ENCODE data around the gene TMEM255B.

The TMEM255B gene

DNA sequence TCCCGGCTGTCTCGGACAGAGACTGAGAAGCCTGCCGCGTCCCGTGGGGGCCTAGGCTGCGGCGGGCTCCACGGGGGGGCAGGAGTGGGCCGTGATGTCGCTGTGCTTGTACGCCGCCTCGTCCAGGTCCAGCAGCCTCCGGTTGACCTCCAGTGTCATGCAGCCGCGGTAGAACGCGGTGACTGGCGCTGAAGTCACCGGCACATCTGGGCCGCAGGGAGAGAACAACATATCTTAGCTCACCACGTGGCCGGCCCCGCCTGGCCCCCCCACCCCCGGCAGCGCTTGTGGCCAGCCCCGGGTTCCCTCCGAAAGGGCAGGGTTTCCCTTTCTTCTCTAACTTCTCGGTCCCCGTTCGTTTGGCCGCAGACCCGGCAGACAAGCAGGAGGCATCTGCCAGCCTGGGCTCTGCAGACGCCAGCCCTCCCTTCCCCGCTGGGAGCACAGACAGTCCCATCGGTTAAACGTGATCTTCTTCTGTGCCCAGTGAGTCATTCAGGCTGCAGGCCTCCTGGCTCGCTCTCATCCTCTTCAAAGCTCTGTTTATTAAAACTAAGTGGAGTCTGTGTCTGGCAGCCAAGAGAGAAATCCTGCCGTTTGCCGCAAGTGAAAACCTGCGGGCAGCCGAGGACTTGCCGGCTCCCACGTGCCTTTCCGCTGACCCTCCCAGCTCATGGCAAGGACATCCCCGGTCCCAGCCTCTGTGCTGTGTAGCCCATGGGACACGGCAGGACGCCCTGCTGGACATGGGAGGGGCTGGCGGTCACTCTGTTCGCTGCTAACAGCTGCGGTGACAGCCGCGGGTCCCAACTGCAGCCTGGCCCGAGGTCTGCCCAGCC lies 62.0 kb downstream of the TMEM255B start:
- Histone ChIP-seq H4K20me1 (ENCODE audit: low read depth, low read length) (no peaks in the 10 kb centered on the region), H3K36me3 (ENCODE audit: low read length) (no peaks in the 10 kb centered on the region), H3K79me2 (ENCODE audit: insufficient read depth, low read length) (no peaks in the 10 kb centered on the region), H3K9me3 (ENCODE audit: insufficient read depth, low read length) (no peaks in the 10 kb centered on the region), H3K4me2 (ENCODE audit: low read depth, low read length, poor library complexity, severe bottlenecking) (no peak overlapping the region), H3F3A (ENCODE audit: insufficient read depth) (no peaks in the 10 kb centered on the region), H3K4me3 (ENCODE audit: insufficient read depth, low read length, poor library complexity, severe bottlenecking) (no peak overlapping the region), H3K27ac (ENCODE audit: low read depth, low read length) (no peak overlapping the region), H3K9me2 (replicated peaks; ENCODE audit: insufficient read depth, low read length) (no peaks in the 10 kb centered on the region), H2AFZ (ENCODE audit: low read depth, low read length, severe bottlenecking) (no peak overlapping the region), H3K27me3 (ENCODE audit: low read length) (no peaks in the 10 kb centered on the region), H3K9ac (ENCODE audit: low read length) (no peak overlapping the region)
- TF ChIP-seq, protein P1, sequence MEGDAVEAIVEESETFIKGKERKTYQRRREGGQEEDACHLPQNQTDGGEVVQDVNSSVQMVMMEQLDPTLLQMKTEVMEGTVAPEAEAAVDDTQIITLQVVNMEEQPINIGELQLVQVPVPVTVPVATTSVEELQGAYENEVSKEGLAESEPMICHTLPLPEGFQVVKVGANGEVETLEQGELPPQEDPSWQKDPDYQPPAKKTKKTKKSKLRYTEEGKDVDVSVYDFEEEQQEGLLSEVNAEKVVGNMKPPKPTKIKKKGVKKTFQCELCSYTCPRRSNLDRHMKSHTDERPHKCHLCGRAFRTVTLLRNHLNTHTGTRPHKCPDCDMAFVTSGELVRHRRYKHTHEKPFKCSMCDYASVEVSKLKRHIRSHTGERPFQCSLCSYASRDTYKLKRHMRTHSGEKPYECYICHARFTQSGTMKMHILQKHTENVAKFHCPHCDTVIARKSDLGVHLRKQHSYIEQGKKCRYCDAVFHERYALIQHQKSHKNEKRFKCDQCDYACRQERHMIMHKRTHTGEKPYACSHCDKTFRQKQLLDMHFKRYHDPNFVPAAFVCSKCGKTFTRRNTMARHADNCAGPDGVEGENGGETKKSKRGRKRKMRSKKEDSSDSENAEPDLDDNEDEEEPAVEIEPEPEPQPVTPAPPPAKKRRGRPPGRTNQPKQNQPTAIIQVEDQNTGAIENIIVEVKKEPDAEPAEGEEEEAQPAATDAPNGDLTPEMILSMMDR (IDR thresholded peaks at IDR 0.05; ENCODE audit: insufficient read depth, low read length, poor library complexity, severe bottlenecking), result no peak
- TF ChIP-seq EZH2phosphoT487 (conservative IDR thresholded peaks at IDR 0.05; ENCODE audit: low read length), result no peak

DNA sequence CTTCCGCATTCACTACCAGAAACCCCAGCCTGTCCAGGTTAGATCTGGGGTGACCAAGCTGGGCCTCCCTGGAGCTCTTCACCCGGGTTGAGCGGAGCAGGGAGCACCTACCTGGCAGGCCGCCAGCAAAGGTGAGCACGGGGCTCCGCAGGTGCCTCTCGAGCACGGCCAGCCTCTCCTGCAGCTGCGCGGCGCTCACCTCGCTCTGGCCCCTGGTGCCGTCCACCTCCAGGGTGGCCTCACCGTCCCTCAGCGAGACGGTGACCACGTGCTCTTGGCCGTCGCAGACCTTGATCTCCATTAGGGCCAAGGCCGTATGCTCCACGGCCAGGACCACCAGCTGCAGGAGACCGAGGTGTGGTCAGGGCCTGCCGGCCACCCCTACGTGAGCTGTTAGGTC lies 62.8 kb downstream of the TMEM255B start:
- H3K9me2 ChIP-seq (replicated peaks; ENCODE audit: insufficient read depth, low read length), result no peaks in the 10 kb centered on the region
- no peak overlapping the region for H3K9ac ChIP-seq (ENCODE audit: low read length)
- H3K4me3 ChIP-seq (ENCODE audit: insufficient read depth, low read length, poor library complexity, severe bottlenecking), result no peak overlapping the region
- no peak overlapping the region for H2AFZ ChIP-seq (ENCODE audit: low read depth, low read length, severe bottlenecking)
- no peak overlapping the region for H3K4me2 ChIP-seq (ENCODE audit: low read depth, low read length, poor library complexity, severe bottlenecking)
- H3F3A ChIP-seq (ENCODE audit: insufficient read depth), result no peaks in the 10 kb centered on the region
- H4K20me1 ChIP-seq (ENCODE audit: low read depth, low read length), result no peaks in the 10 kb centered on the region
- TF ChIP-seq EZH2phosphoT487 (conservative IDR thresholded peaks at IDR 0.05; ENCODE audit: low read length), result no peak
- TF ChIP-seq, protein P1 (IDR thresholded peaks at IDR 0.05; ENCODE audit: insufficient read depth, low read length, poor library complexity, severe bottlenecking), result no peak
- H3K79me2 ChIP-seq (ENCODE audit: insufficient read depth, low read length), result no peaks in the 10 kb centered on the region
- H3K9me3 ChIP-seq (ENCODE audit: insufficient read depth, low read length), result no peaks in the 10 kb centered on the region
- no peaks in the 10 kb centered on the region for H3K36me3 ChIP-seq (ENCODE audit: low read length)
- H3K27ac ChIP-seq (ENCODE audit: low read depth, low read length), result no peak overlapping the region
- no peaks in the 10 kb centered on the region for H3K27me3 ChIP-seq (ENCODE audit: low read length)

DNA sequence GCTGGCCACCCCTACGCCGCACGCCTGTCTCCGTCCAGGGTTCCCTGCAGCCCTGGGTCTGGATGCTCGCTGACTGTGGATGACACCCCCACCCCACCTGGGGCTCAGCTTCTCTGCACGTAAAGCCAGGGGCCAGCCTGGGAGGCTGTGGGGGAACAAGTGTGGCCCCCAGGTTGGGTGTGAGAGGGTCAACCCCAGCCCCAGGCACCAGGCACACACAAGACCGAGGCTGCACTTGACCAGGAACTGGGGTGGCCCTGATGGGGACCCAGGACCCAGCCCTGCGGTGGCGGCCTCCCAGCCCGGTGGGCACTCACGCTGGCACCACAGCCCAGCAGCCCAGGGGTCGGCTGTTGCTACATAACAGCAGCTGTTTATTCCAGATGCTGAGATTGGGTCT lies 63.2 kb downstream of the TMEM255B start:
- Histone ChIP-seq H2AFZ (ENCODE audit: low read depth, low read length, severe bottlenecking) (no peak overlapping the region), H4K20me1 (ENCODE audit: low read depth, low read length) (no peaks in the 10 kb centered on the region), H3K27me3 (ENCODE audit: low read length) (no peaks in the 10 kb centered on the region), H3F3A (ENCODE audit: insufficient read depth) (no peaks in the 10 kb centered on the region), H3K36me3 (ENCODE audit: low read length) (no peaks in the 10 kb centered on the region), H3K9me2 (replicated peaks; ENCODE audit: insufficient read depth, low read length) (no peaks in the 10 kb centered on the region), H3K79me2 (ENCODE audit: insufficient read depth, low read length) (no peaks in the 10 kb centered on the region), H3K4me2 (ENCODE audit: low read depth, low read length, poor library complexity, severe bottlenecking) (no peak overlapping the region), H3K27ac (ENCODE audit: low read depth, low read length) (no peak overlapping the region), H3K9ac (ENCODE audit: low read length) (no peak overlapping the region), H3K9me3 (ENCODE audit: insufficient read depth, low read length) (no peaks in the 10 kb centered on the region), H3K4me3 (ENCODE audit: insufficient read depth, low read length, poor library complexity, severe bottlenecking) (no peak overlapping the region)
- no peak for TF ChIP-seq EZH2phosphoT487 (conservative IDR thresholded peaks at IDR 0.05; ENCODE audit: low read length)
- TF ChIP-seq, protein P1 (IDR thresholded peaks at IDR 0.05; ENCODE audit: insufficient read depth, low read length, poor library complexity, severe bottlenecking), result no peak

Data from SU-DHL-6 (cell line).